Measurements from ENCODE around the gene CSNK2A2.

Gene CSNK2A2

DNA sequence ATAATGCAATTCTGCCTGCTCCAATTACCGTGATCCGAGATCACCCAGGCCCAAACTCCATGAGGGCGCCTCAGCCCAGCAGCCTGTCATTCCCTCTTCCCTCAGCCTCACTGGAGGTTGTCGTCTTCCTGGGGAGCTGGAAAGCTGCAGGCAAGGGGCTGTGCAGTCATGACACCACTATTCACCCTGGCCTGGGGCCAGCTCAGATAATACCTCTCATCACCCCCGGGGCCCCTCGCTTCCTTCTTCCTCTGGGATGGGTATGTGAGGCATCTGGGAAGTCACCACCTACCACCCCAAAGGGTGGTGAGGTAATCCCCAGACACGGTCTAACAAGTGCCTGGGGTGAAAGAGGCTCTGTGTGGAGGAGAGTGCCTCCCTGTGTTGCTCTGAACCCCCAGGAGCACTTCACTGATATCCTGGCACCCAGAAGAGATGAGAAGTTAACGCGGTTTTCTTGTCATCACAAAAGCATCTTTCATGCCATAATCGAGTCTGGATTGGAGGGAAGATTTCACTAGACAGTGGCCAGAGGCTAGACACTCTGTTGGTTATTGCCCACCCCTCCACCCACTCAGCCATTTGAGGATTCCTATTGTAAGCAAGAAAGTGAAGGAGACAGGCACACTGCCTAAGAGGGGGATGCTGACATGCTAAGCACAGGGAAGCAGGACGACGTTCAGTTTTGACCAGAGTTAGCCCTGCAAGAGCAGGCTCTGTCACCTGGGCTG is 87.2 kb downstream of the CSNK2A2 start:
- no peaks in the 10 kb centered on the region for H3K9me3 ChIP-seq (ENCODE audit: insufficient read depth, low read length)
- no peak overlapping the region for H3K9ac ChIP-seq (ENCODE audit: low read length)
- H3K79me2 ChIP-seq (ENCODE audit: insufficient read depth, low read length): no peaks in the 10 kb centered on the region
- peaks cover 14% of the 10 kb centered on the region for H3K36me3 ChIP-seq (ENCODE audit: low read length)
- H3K4me3 ChIP-seq (ENCODE audit: insufficient read depth, low read length, poor library complexity, severe bottlenecking): no peak overlapping the region
- H4K20me1 ChIP-seq (ENCODE audit: low read depth, low read length): no peaks in the 10 kb centered on the region
- no peak overlapping the region for H2AFZ ChIP-seq (ENCODE audit: low read depth, low read length, severe bottlenecking)
- no peak for TF ChIP-seq EZH2phosphoT487 (conservative IDR thresholded peaks at IDR 0.05; ENCODE audit: low read length)
- TF ChIP-seq, protein P1, sequence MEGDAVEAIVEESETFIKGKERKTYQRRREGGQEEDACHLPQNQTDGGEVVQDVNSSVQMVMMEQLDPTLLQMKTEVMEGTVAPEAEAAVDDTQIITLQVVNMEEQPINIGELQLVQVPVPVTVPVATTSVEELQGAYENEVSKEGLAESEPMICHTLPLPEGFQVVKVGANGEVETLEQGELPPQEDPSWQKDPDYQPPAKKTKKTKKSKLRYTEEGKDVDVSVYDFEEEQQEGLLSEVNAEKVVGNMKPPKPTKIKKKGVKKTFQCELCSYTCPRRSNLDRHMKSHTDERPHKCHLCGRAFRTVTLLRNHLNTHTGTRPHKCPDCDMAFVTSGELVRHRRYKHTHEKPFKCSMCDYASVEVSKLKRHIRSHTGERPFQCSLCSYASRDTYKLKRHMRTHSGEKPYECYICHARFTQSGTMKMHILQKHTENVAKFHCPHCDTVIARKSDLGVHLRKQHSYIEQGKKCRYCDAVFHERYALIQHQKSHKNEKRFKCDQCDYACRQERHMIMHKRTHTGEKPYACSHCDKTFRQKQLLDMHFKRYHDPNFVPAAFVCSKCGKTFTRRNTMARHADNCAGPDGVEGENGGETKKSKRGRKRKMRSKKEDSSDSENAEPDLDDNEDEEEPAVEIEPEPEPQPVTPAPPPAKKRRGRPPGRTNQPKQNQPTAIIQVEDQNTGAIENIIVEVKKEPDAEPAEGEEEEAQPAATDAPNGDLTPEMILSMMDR (IDR thresholded peaks at IDR 0.05; ENCODE audit: insufficient read depth, low read length, poor library complexity, severe bottlenecking): no peak
- no peaks in the 10 kb centered on the region for H3F3A ChIP-seq (ENCODE audit: insufficient read depth)
- no peaks in the 10 kb centered on the region for H3K9me2 ChIP-seq (replicated peaks; ENCODE audit: insufficient read depth, low read length)
- no peaks in the 10 kb centered on the region for H3K27me3 ChIP-seq (ENCODE audit: low read length)
- no peak overlapping the region for H3K4me2 ChIP-seq (ENCODE audit: low read depth, low read length, poor library complexity, severe bottlenecking)
- no peak overlapping the region for H3K27ac ChIP-seq (ENCODE audit: low read depth, low read length)

DNA sequence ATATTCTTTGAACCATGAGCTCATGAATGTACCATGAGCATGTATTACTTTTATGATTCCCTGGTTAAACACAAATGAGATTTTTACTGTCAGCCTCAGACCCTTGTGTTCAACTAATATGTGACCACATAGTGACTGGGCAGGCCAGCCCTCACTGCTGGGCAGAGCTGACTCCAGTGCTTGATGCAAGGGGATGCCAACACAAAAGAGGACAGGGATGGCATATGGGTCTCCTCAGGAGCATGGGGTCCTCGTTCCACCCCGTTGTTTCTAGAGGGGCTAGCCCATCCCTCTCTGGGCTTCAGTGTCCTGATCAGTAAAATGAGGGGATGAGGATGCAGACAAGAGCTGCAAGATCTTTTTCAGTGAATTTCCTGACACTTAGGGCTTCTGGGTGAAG is 88.0 kb downstream of the CSNK2A2 start:
- no peak for TF ChIP-seq EZH2phosphoT487 (conservative IDR thresholded peaks at IDR 0.05; ENCODE audit: low read length)
- TF ChIP-seq, protein P1 (IDR thresholded peaks at IDR 0.05; ENCODE audit: insufficient read depth, low read length, poor library complexity, severe bottlenecking): no peak
- Histone ChIP-seq H3K27me3 (ENCODE audit: low read length) (no peaks in the 10 kb centered on the region), H4K20me1 (ENCODE audit: low read depth, low read length) (no peaks in the 10 kb centered on the region), H3K9me3 (ENCODE audit: insufficient read depth, low read length) (no peaks in the 10 kb centered on the region), H3K36me3 (ENCODE audit: low read length) (peaks cover 6% of the 10 kb centered on the region; the same call in 1 of the 2 replicates), H3F3A (ENCODE audit: insufficient read depth) (no peaks in the 10 kb centered on the region), H3K27ac (ENCODE audit: low read depth, low read length) (no peak overlapping the region), H3K9ac (ENCODE audit: low read length) (no peak overlapping the region), H3K9me2 (replicated peaks; ENCODE audit: insufficient read depth, low read length) (no peaks in the 10 kb centered on the region), H3K4me3 (ENCODE audit: insufficient read depth, low read length, poor library complexity, severe bottlenecking) (no peak overlapping the region), H2AFZ (ENCODE audit: low read depth, low read length, severe bottlenecking) (no peak overlapping the region), H3K4me2 (ENCODE audit: low read depth, low read length, poor library complexity, severe bottlenecking) (no peak overlapping the region), H3K79me2 (ENCODE audit: insufficient read depth, low read length) (no peaks in the 10 kb centered on the region)

DNA sequence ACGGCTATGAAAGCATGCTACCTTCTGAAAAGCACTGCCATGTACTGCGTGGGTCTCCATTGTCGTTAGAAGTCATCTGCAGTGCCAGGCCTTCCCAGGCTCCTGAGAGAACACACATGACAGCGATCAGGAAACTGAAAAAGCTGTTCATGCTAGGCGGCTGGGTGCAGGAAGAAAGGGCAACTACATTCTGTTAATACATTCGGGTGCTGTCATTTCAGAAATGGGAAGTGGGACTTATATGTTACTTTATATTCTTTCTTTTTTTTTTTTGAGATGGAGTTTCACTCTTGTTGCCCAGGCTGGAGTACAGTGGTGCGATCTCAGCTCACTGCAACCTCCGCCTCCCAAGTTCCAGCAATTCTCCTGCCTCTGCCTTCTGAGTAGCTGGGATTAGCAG is 88.6 kb downstream of the CSNK2A2 start:
- Histone ChIP-seq H3F3A (ENCODE audit: insufficient read depth) (no peaks in the 10 kb centered on the region), H3K27me3 (ENCODE audit: low read length) (no peaks in the 10 kb centered on the region), H3K27ac (ENCODE audit: low read depth, low read length) (no peak overlapping the region), H3K79me2 (ENCODE audit: insufficient read depth, low read length) (no peaks in the 10 kb centered on the region), H3K4me3 (ENCODE audit: insufficient read depth, low read length, poor library complexity, severe bottlenecking) (no peak overlapping the region), H3K9ac (ENCODE audit: low read length) (no peak overlapping the region), H3K36me3 (ENCODE audit: low read length) (0 out of 2 replicates have a peak, but pooled peaks cover 3% of the 10 kb centered on the region), H3K9me2 (replicated peaks; ENCODE audit: insufficient read depth, low read length) (no peaks in the 10 kb centered on the region), H2AFZ (ENCODE audit: low read depth, low read length, severe bottlenecking) (no peak overlapping the region), H3K9me3 (ENCODE audit: insufficient read depth, low read length) (no peaks in the 10 kb centered on the region), H4K20me1 (ENCODE audit: low read depth, low read length) (no peaks in the 10 kb centered on the region), H3K4me2 (ENCODE audit: low read depth, low read length, poor library complexity, severe bottlenecking) (no peak overlapping the region)
- no peak for TF ChIP-seq EZH2phosphoT487 (conservative IDR thresholded peaks at IDR 0.05; ENCODE audit: low read length)
- TF ChIP-seq, protein P1 (IDR thresholded peaks at IDR 0.05; ENCODE audit: insufficient read depth, low read length, poor library complexity, severe bottlenecking): no peak
